OCI-LY3 (cell line): ENCODE measurements around the gene C12orf54.
"Not testable (repeated sequence)": the region's sequence is repeated elsewhere in the genome, so short reads cannot be mapped to it uniquely, and the experiment has no call there.

Experiments used
- CTCF ChIP-seq: fragments of 200-600, 300-600 bp; sonication (generic); IDR thresholded peaks from 2 replicates; pipeline ENCODE4 v1.5.1; 2014; ENCODE audit warnings: antibody characterized with exemption, low read length, low read depth
- EZH2phosphoT487 ChIP-seq: fragments of 200-600 bp; shearing (Covaris generic); IDR thresholded peaks from 2 replicates; pipeline ENCODE4 v1.6.1; 2018; ENCODE audit warnings: antibody characterized with exemption, mixed run types, low read depth

GRCh38 chr12:48474497-48474896 lies 7.8 kb upstream of the C12orf54 start:
- not testable (repeated sequence) for TF ChIP-seq CTCF, EZH2phosphoT487
